ENCODE measurements around the gene RPL37.
"Not testable (repeated sequence)": the region's sequence is repeated elsewhere in the genome, so short reads cannot be mapped to it uniquely, and the experiment has no call there.

RPL37 gene

DNA sequence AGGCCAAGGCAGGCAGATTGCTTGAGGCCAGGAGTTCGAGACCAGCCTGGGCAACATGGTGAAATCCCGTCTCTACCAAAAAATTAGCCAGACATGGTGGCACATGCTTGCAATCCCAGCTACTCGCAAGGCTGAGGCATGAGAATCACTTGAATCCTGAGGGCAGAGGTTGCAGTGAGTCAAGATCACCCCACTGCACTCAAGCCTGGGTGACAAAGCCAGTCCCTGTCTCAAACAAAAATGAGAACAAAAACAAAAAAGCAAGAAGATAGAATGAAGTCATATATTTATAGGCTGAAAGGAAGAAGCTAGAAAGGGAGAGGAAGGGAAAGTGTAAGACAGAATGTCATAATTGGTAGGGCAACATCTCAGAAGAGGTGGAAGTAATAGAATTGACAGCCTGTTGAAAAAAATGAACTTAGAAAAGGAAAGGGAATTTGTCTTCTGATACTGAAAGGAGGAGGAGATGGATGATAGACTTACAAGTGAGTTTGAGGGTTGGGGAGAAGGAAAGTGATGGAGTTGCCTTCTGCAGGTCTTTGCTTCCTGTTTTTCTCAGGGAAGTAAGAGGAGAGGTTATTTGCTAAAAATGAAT, 38.4 kb upstream of the RPL37 start:
- no peak overlapping the region for H3K4me3 ChIP-seq (replicated peaks; ENCODE audit: low read depth, low read length)
- DNase-seq (ENCODE audit: low read depth) = no peak
- TF ChIP-seq, protein P1, sequence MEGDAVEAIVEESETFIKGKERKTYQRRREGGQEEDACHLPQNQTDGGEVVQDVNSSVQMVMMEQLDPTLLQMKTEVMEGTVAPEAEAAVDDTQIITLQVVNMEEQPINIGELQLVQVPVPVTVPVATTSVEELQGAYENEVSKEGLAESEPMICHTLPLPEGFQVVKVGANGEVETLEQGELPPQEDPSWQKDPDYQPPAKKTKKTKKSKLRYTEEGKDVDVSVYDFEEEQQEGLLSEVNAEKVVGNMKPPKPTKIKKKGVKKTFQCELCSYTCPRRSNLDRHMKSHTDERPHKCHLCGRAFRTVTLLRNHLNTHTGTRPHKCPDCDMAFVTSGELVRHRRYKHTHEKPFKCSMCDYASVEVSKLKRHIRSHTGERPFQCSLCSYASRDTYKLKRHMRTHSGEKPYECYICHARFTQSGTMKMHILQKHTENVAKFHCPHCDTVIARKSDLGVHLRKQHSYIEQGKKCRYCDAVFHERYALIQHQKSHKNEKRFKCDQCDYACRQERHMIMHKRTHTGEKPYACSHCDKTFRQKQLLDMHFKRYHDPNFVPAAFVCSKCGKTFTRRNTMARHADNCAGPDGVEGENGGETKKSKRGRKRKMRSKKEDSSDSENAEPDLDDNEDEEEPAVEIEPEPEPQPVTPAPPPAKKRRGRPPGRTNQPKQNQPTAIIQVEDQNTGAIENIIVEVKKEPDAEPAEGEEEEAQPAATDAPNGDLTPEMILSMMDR (IDR thresholded peaks at IDR 0.05; ENCODE audit: low read length, missing control alignments) = no peak

- not testable (repeated sequence) for DNase-seq (ENCODE audit: low read depth); H3K4me3 ChIP-seq (replicated peaks; ENCODE audit: low read depth, low read length)
These were observed 37.2 kb upstream of the RPL37 start for GRCh38 chr5:40872253-40872652.

GRCh38 chr5:40871177-40871576, 36.2 kb upstream of the RPL37 start:
- H3K4me3 ChIP-seq (replicated peaks; ENCODE audit: low read depth, low read length) = no peak overlapping the region
- TF ChIP-seq, protein P1 (IDR thresholded peaks at IDR 0.05; ENCODE audit: low read length, missing control alignments) = no peak
- DNase-seq (ENCODE audit: low read depth) = peak; percentile 7

DNA sequence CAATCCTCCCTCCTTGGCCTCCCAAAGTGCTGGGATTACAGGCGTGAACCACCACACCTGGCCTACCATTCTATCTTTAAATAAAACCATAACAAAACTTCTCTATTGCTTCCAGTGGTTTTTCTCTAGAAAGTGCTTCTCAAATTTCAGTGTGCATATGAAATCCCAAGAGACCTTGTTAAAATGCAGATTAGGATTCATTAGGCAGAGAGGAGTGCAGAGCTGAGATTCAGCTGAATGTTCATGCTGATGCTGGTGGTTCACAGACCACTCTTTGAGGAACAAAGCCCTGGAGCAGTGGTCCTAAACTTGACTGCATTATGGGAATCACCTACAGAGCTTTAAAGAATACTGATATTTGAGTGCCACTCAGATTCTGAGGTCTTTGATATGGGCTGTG, 34.4 kb upstream of the RPL37 start:
- TF ChIP-seq, protein P1 (IDR thresholded peaks at IDR 0.05; ENCODE audit: low read length, missing control alignments) = no peak
- no peak overlapping the region for H3K4me3 ChIP-seq (replicated peaks; ENCODE audit: low read depth, low read length)
- DNase-seq (ENCODE audit: low read depth) = no peak

GRCh38 chr5:40866844-40867243, 31.8 kb upstream of the RPL37 start:
- no peak for DNase-seq (ENCODE audit: low read depth)
- TF ChIP-seq, protein P1 (IDR thresholded peaks at IDR 0.05; ENCODE audit: low read length, missing control alignments) = no peak
- no peak overlapping the region for H3K4me3 ChIP-seq (replicated peaks; ENCODE audit: low read depth, low read length)

- H3K4me3 ChIP-seq (replicated peaks; ENCODE audit: low read depth, low read length); DNase-seq (ENCODE audit: low read depth): not testable (repeated sequence)
These were observed 30.0 kb upstream of the RPL37 start for GRCh38 chr5:40865004-40865403.

- TF ChIP-seq, protein P1 (IDR thresholded peaks at IDR 0.05; ENCODE audit: low read length, missing control alignments) = no peak
- no peak overlapping the region for H3K4me3 ChIP-seq (replicated peaks; ENCODE audit: low read depth, low read length)
- peak; percentile 4 for DNase-seq (ENCODE audit: low read depth)
These were observed 25.7 kb upstream of the RPL37 start for GRCh38 chr5:40860711-40861110.

DNA sequence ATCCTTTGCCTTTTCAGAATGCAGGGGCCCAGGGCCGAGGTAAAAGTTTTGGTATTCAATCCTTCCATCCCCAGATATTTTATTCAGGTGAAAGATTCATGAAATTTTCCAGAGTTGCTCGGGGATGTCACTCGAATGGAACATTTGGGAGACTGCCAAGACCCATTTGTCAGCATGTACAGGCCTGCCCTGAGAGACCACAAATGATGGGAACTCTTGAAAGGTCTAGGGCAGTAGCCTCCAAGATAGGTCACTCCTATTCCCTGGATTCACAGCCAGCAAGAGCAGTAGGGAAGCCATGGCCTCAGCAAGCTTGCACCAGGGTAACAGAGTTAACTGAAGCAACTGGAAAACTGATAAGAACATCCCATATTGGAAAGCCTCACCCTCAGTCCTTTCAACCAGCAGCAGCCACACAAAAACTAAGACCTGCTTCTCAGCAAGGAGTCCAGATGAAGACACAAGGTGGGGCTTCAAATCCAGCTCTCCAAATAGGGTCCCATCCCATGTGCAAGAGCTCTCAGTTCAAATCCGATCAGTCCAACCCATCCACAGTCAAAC, 18.7 kb upstream of the RPL37 start:
- TF ChIP-seq, protein P1 (IDR thresholded peaks at IDR 0.05; ENCODE audit: low read length, missing control alignments) = no peak
- DNase-seq (ENCODE audit: low read depth) = peak; percentile 9
- H3K4me3 ChIP-seq (replicated peaks; ENCODE audit: low read depth, low read length) = no peak overlapping the region
